Neural progenitor cell (in vitro differentiated cells): ENCODE measurements around the gene LCMT1.

Experiments
- EZH2 ChIP-seq: fragments of 200-600 bp; sonication (generic); IDR thresholded peaks from 2 replicates; pipeline ENCODE4 v1.6.1; 2017; ENCODE audit warnings: antibody characterized with exemption, mild to moderate bottlenecking, moderate library complexity
- EZH2phosphoT487 ChIP-seq: fragments of 200-600 bp; sonication (generic); IDR thresholded peaks from 2 replicates; pipeline ENCODE4 v1.6.1; 2017; ENCODE audit warnings: antibody characterized with exemption

GRCh38 chr16:25135254-25135878 is 23.8 kb downstream of the LCMT1 start:
- TF ChIP-seq EZH2phosphoT487 (no peak), EZH2 (no peak)
